OCI-LY3 (cell line): Measurements from ENCODE around the gene ROCK2.

Experiments
- CTCF ChIP-seq: fragments of 200-600, 300-600 bp; sonication (generic); IDR thresholded peaks from 2 replicates; pipeline ENCODE4 v1.5.1; 2014; ENCODE audit warnings: antibody characterized with exemption, low read length, low read depth
- EZH2phosphoT487 ChIP-seq: fragments of 200-600 bp; shearing (Covaris generic); IDR thresholded peaks from 2 replicates; pipeline ENCODE4 v1.6.1; 2018; ENCODE audit warnings: antibody characterized with exemption, mixed run types, low read depth

- TF ChIP-seq CTCF, result no peak
- no peak for TF ChIP-seq EZH2phosphoT487
Observed at GRCh38 chr2:11267931-11268330, 76.5 kb downstream of the ROCK2 start.
